ENCODE measurements around the gene APBA2.

DNA sequence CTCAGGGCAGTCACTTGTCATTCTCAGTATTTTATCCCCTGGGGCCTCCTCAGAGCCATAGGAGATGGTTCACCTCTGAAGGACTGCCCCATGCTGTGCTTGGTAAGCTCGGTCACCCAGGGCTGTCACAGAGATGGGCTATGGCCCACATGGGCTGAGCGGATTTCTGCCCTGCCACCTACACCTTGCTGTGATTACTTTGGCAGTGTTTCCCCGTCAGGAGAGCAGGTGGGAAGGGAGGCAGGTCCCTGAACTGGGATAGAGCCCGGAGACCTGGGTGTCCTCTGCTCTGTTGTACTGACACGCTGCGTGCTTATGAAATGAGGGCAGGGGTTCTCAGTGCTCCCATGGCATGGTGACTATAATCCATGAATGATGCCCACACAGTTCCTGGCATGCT, 48.9 kb downstream of the APBA2 start:
- TF ChIP-seq POLR2A (IDR thresholded peaks at IDR 0.05), result no peak
- TF ChIP-seq CTCF (IDR thresholded peaks at IDR 0.05), result no peak
